ENCODE measurements around the gene DGKB.

DNA sequence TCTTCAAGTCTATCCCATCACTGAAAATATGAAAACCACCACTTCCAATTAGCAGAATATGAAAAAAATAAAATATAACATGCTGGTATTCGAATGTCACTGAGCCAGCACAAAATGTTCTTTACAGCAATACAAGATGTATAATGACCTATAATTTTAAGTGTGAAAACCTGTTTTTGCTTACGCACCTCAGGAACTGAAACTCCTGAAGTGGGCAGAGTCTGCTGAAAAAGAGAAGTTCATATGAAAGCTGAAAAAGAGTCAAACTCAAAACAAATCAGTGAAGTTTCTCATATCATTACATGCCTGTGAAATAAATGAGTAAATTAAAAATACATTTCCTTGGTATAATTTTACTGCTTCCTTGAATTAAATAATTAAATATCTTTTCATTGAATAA is 272.5 kb downstream of the DGKB start:
- TF ChIP-seq, protein P1, sequence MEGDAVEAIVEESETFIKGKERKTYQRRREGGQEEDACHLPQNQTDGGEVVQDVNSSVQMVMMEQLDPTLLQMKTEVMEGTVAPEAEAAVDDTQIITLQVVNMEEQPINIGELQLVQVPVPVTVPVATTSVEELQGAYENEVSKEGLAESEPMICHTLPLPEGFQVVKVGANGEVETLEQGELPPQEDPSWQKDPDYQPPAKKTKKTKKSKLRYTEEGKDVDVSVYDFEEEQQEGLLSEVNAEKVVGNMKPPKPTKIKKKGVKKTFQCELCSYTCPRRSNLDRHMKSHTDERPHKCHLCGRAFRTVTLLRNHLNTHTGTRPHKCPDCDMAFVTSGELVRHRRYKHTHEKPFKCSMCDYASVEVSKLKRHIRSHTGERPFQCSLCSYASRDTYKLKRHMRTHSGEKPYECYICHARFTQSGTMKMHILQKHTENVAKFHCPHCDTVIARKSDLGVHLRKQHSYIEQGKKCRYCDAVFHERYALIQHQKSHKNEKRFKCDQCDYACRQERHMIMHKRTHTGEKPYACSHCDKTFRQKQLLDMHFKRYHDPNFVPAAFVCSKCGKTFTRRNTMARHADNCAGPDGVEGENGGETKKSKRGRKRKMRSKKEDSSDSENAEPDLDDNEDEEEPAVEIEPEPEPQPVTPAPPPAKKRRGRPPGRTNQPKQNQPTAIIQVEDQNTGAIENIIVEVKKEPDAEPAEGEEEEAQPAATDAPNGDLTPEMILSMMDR (IDR thresholded peaks at IDR 0.05): no peak
- no peak for TF ChIP-seq POLR2A (IDR thresholded peaks at IDR 0.05)
